Fibroblast of the aortic adventitia (primary cell): ENCODE data around the gene SIGLEC11. TPM values are rescaled to one million over a fixed set of nuclear protein-coding genes. Genes with fewer than 3 reads are reported as not detected.
"Not testable (repeated sequence)": the region's sequence is repeated elsewhere in the genome, so short reads cannot be mapped to it uniquely, and the experiment has no call there.

ENCODE experiments used
- DNase-seq: peaks from one replicate; pipeline ENCODE4 v3.0.0-alpha.2; 2010; ENCODE audit warnings: low read depth
- H3K4me3 ChIP-seq: 2 replicates; pipeline ENCODE4 v1.5.1; 2011; ENCODE audit warnings: low read depth, mild to moderate bottlenecking, control low read depth, low read length, moderate library complexity
- total RNA-seq: library from RNA; depleted of rRNA; stranded (reverse); fragments of >200 nt; gene quantifications from 2 replicates; pipeline ENCODE4 v1.2.3, GENCODE V29; 2012; ENCODE audit warnings: low replicate concordance
- TF ChIP-seq, protein P1 (sequence below): IDR thresholded peaks from 2 replicates; pipeline ENCODE4 v1.5.1; 2011; ENCODE audit warnings: mild to moderate bottlenecking, low read length, control low read depth, inconsistent platforms; ENCODE audit not compliant: insufficient read depth

The SIGLEC11 gene, protein sequence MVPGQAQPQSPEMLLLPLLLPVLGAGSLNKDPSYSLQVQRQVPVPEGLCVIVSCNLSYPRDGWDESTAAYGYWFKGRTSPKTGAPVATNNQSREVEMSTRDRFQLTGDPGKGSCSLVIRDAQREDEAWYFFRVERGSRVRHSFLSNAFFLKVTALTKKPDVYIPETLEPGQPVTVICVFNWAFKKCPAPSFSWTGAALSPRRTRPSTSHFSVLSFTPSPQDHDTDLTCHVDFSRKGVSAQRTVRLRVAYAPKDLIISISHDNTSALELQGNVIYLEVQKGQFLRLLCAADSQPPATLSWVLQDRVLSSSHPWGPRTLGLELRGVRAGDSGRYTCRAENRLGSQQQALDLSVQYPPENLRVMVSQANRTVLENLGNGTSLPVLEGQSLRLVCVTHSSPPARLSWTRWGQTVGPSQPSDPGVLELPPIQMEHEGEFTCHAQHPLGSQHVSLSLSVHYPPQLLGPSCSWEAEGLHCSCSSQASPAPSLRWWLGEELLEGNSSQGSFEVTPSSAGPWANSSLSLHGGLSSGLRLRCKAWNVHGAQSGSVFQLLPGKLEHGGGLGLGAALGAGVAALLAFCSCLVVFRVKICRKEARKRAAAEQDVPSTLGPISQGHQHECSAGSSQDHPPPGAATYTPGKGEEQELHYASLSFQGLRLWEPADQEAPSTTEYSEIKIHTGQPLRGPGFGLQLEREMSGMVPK
- not detected in 2 replicates for total RNA-seq

DNA sequence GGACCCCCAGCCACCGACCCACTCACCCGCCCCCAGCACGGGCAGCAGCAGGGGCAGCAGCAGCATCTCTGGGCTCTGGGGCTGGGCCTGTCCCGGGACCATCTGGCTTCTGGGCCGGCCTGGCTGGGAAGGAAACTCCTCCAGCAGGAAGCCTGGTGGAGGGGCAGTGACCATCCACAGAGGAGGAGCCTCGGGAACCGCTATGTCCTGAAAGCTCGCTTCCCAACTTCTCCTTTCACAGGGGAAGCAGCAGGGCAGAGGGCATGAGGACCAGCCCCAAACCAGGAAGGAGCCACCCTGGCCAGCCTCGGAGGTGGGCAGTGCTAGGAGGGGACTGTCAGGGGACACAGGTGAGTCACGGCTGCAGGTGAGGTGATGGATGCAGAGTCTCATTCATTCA lies at the start of gene SIGLEC11:
SIGLEC11 (minus strand) TSS at position 193 of the 400 bp plus-strand sequence; CDS start at position 102, 91 bp downstream.
- not testable (repeated sequence) for H3K4me3 ChIP-seq, DNase-seq

DNA sequence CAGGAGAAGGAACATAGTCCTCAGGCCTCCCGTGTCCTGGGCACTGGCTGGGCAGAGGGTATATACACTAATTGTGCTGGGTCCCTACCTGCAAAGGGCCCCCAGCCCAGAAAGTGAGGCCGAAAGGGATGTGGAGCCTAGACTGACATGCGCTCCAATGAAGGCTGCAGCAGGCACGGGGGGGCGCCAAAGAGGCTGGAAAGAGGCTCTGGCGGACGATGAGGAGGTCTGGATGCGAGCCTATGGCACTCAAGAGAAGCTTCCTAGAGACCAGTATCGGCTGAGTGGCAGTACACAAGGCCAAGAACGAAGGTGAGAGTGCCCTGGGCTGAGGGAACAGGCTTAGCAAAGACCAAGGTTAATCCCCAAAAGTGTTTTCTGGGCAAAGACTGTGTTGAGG lies 47.6 kb upstream of the SIGLEC11 start:
- no peak for DNase-seq
- H3K4me3 ChIP-seq: no peak overlapping the region
- TF ChIP-seq, protein P1, sequence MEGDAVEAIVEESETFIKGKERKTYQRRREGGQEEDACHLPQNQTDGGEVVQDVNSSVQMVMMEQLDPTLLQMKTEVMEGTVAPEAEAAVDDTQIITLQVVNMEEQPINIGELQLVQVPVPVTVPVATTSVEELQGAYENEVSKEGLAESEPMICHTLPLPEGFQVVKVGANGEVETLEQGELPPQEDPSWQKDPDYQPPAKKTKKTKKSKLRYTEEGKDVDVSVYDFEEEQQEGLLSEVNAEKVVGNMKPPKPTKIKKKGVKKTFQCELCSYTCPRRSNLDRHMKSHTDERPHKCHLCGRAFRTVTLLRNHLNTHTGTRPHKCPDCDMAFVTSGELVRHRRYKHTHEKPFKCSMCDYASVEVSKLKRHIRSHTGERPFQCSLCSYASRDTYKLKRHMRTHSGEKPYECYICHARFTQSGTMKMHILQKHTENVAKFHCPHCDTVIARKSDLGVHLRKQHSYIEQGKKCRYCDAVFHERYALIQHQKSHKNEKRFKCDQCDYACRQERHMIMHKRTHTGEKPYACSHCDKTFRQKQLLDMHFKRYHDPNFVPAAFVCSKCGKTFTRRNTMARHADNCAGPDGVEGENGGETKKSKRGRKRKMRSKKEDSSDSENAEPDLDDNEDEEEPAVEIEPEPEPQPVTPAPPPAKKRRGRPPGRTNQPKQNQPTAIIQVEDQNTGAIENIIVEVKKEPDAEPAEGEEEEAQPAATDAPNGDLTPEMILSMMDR: peak; percentile 17

DNA sequence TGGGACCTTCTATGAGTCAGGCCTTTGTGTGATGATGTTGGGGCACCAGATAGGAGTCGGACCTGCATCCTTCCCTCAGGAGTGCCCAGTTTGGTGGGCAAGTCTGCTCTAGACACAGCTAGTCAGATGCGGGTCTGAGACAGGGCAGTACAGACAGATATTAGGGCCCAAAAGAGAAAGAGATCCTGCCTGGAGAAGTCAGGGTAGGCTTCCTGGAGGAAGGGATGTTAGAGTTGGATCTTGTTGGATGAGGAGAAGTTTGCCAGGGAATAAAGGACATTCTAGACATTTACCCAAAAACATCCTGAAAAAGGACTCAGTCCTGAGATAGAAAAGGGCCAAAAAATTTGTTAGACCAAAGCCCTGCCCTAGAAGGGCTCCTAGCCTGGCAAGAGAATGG lies 47.0 kb upstream of the SIGLEC11 start:
- TF ChIP-seq, protein P1: no peak
- no peak overlapping the region for H3K4me3 ChIP-seq
- DNase-seq: no peak

DNA sequence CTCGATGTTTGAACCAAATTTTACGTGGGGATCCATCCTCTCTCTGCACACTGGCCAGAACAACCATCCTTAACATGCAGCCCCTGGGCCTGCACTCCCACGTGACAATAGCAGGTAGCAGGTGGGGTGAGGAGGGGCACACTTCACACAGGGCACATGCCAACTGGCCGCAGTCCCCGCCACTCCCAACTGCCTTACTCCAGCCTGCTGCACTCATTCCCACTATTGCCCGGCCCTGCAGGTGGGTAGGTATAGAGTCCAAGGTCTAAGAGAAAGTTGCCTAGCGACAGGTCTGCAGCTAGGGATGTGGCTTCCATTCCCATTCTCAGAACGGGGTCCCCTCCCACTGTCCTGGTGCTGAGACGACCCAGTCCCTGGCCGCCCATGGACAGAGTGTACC lies 46.2 kb upstream of the SIGLEC11 start:
- H3K4me3 ChIP-seq: no peak overlapping the region
- TF ChIP-seq, protein P1: no peak
- DNase-seq: no peak

DNA sequence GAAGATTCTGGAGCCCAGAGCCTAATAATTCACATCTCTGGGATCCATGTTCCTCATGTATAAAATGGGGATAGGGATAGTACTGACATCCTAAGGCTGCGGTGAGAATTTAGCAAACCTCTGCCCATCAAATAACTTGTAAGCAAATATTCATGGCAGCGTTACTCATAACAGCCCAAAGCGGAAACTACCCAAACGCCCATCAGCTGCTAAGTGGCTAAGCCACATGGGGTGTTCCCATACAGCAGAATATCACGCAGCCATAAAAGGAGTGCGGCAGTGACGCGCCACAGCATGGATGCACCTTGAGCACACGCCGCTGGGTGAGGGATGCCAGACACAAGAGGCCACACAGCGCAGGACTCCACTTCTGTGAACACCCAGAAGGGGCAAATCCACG lies 44.5 kb upstream of the SIGLEC11 start:
- TF ChIP-seq, protein P1: no peak
- H3K4me3 ChIP-seq: no peak overlapping the region
- DNase-seq: no peak

DNA sequence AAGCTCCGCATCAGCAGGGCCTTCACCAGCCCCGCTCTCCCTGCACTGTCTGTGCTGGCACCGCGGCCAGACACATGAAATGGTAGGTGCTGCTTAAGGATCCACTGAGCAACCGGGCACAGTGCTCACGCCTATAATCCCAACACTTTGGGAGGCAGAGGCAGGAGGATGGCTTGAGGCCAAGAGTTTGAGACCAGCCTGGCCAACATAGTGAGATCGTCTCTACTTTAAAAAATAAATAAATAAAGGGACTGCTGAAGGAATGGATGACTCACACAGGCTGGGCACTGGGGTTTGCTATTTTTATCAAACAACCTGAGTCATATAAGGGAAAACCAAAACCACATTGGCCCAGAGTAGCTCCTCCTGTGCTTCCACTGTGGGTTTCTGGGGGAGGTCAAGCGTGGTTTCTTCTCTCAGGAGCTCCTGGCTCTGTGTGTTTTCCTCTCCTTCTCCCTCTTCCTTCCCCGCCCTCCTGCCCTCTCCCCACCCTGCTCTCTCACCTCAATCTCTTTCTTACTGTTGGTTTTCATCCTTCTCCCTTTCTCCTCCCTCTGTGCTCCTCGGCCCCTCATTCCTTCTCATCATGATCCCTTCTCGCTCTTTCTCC lies 42.9 kb upstream of the SIGLEC11 start:
- DNase-seq: peak; percentile 98
- TF ChIP-seq, protein P1: no peak
- H3K4me3 ChIP-seq: peak overlapping the region; percentile 5

DNA sequence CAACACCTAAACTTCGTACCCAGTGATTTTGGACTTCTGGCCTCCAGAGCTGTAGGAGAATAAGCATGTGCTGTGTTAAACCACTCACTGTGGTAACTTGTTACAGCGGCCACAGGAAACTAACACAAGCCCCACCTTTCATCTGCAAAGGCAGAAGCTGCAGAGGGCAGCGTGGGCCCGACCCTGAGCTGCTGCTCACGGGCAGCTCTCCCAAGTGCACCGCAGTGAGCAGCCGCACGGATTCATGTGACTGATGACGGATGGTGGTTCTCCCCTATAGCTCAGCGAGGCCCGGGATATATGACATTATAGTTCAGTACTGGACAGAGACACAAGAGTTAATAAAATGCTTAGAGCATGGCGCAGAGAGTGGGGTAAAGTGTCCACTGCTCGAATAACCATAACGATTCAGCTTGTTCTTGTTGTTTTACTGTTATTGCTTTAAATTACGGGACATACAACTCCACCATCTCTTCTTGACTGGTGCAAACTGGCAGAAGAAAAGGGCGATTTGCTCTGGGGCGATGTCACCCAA lies 42.3 kb upstream of the SIGLEC11 start:
- TF ChIP-seq, protein P1: no peak
- DNase-seq: no peak

More for the DNA sequence above, 42.3 kb upstream of the SIGLEC11 start:
- H3K4me3 ChIP-seq: no peak overlapping the region
